ENCODE results near the gene PTCHD4.
"Not testable (repeated sequence)": the region's sequence is repeated elsewhere in the genome, so short reads cannot be mapped to it uniquely, and the experiment has no call there.

PTCHD4 gene

DNA sequence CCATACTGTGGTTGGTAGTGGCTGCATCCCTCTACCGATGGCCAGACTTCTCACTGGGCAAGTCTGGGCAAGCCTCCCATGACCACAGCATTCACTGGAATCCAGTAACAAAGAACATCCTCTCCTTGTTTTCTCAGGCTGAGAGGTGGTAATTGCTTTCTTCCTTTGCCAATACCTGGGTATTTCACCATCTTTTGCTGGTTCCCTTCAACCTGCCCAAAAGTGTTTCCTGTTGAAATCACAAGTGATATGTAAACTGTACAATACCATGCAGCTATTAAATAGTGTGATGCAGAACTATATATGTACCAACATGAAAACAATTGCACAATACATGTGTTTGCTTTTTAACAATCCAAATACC is at the start of gene PTCHD4:
PTCHD4 (minus strand) TSS at position 55 of the 364 bp plus-strand sequence. CDS start 42,240 bp downstream, outside the sequence.
- FAIRE-seq, result no peak
- no peak for DNase-seq (ENCODE audit: insufficient read length, low spot score)

DNA sequence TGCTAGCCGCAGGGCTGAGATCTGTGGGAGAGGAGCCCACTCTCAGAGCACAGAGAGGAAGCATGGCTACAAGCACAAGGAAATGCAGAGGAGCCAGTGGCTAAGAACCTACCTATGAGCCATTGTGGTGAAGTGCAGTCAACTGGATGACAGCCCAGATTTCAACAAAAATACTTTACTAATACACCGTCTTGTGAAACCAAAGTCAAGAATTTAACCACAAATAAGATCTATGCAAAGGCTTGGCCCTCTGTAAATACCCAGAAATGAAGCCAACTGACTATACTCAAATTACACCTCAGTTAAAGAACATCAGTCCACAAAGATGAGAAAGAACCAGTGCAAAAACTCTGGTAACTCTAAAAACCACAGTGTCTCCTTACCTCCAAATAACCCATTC is 40.1 kb upstream of the PTCHD4 start:
- DNase-seq (ENCODE audit: insufficient read length, low spot score) (no peak), FAIRE-seq (no peak)

DNA sequence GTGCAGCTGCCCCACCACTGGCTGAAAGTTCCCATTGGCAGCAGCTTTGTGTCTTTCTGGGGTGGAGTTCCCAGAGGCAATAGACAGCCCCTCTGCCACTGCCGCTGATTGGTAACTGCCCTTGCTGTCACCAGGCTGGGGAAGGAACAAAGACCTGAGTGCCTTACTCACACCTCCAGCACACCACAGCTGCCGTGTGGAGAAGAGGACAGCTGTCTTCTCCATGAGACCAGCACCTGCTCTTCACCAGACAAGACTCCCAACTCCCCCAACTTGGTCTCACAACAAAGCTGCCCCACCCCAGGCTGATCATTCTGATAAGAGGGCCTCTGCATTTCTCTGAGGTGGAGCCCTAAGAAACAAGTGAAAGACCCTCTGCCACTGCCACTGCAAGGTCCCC is 39.7 kb upstream of the PTCHD4 start:
- DNase-seq (ENCODE audit: insufficient read length, low spot score) (no peak), FAIRE-seq (no peak)

DNA sequence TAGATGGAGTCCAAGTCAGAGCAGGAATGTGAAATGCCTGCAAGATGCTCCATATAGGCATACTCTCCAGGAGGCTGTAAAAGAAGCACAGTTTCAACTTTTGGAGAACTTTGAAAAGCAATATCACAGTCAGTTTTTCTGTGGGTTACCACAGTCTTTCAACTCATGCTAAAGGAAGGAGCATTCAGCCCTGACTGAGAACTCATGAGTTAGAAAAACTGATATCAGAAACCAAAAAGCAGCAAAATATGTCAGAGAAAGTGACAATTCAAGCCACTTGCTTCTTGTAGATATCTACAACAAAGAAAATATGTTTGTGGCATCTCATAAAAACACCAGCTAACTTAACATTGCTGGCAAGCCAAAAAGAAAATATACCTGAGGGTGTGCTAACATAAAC is 36.1 kb upstream of the PTCHD4 start:
- FAIRE-seq (no peak), DNase-seq (ENCODE audit: insufficient read length, low spot score) (no peak)

DNA sequence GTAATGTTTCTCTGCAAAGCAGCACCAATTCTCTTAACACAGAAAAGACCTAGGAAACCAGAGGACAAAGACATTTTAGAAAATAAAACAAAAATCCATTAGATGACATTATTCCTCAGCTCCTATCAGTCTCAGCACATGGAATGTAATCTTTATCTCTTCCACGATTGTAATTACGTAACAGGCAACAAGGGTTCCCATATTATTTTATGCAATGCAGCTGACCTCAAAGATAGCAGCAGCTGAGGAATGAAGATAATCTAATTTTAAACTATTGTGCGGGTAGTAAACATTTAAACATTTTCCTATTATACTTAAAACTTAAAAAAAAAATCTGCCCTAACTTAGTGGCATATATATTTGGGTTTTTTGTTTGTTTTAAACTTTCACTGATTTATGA is 33.0 kb upstream of the PTCHD4 start:
- DNase-seq (ENCODE audit: insufficient read length, low spot score) (no peak), FAIRE-seq (no peak)

DNA sequence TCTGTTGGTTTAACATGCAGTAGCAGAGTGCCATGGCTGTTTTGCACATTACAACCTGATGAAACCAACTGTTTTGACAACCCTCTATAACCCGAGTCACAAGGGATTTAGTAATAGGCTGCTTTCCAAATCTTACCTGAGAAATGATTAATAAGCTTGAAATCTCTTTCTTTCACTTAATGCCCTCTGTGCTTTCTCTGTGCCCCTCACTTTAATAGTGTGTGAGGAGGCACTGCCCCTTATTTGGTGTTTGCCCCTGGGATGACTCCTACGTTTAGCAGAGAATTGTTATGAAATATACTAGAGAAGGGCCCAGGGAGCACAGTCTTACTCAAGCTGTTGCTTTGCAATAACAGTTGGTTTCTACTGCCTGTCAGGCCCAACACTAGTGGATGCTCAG is 31.0 kb upstream of the PTCHD4 start:
- no peak for FAIRE-seq
- DNase-seq (ENCODE audit: insufficient read length, low spot score), result no peak

DNA sequence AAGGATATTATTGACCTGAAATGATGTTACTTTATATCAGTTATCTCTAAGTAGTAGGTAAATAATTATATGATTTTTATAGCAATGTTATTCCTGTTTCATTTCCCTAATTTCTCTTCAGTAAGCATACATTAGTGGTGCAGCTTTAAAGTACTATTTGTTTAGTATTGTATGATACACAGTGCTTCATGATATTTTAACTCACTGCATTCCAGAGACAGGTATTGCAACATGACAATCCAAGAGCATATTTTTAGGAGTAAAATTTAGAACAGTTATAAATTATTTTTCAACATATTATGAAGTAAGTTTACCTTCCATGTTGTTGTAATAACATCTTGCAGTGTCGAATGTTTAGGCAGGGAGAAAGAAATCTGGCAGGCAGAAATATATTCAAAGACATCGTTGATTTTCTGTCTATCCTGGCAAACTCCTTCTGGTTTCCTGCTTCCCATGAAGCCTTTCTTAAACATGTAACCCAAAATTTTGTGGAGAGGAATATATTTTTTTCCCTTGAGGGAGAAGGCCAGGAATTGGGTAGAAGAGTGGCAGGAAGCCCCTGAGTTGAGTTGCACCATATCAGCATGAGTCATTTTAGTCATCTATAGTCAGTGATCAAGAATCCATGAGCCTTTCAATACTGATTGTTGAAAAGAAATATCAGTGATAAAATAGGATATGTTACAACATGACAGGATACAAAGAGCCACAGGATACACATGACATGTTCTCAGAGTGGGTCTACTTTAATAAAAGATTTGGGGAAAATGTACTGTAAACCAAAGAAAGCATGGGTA is 29.0 kb upstream of the PTCHD4 start:
- DNase-seq (ENCODE audit: insufficient read length, low spot score), result no peak
- no peak for FAIRE-seq

DNA sequence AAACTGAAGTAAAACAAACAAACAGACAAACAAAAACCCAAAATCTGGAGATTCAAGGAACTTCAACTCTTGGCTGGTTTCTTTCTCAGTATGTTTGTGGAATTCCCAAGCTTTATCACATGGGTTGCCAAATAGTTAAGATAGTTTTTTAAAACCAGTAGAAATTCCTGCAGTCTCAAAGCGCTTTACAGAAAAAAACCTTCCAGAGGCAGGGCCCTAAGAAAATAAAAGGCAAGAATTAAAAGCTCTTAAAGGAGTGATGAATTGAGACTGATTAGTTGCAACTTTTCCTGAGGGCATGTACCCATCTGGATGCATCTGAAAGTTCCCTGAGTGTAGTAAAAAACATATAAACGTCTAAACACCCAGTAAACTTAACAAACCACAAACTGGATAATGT is 25.9 kb upstream of the PTCHD4 start:
- FAIRE-seq, result no peak
- DNase-seq (ENCODE audit: insufficient read length, low spot score), result no peak

DNA sequence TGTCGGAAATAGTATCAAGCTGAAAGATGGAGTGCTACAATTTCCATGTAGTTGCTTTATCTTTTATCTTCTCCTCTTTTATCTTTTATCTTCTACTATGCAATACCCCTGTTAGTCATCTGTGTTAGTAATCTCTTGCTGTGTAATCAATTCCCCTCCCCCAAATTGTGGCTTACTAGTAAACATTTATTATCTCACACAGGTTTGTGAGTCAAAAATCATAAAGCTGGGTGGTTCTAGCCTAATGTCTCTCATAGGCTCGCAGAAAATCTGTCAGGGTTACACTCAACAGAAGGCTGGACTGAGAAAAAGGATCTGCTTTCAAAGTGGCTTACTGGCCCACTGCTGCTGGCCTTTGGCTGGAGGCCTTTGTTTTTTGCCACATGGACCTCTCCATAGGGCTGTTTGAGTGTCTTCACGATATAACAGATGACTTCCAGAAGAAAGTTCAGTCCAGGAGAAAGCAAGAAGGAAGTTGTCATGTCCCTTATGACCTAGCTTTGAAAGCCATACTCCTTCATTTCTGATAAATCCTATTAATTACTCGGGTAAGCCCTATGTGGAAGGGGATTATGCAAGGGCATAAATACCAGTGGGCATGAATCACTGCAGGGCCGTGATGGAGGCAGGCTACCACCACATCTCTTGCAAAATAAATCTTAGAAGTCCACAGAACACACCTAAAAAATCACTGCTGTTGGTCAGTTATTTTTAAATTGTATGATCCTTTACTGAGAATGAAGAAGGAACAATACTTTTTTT is 24.5 kb upstream of the PTCHD4 start:
- FAIRE-seq, result no peak
- no peak for DNase-seq (ENCODE audit: insufficient read length, low spot score)

DNA sequence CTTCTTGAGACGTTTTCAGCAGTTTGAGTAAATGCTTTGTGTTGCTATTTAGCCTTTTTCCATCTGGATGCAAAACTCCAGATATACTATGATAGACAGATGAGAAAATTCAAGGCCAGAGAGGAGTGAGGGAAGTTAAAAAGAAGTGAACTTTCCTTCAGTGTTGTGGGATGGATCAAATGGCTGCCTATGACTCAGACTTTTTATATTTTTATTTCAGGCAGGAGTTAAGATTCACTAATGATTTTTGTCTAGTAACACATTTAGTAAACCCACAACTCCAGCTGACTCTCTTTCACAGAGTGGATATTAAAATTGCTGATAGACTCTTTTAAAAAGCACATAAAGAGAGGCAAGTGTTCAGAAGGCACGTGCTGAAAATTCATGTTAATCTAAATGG is 23.2 kb upstream of the PTCHD4 start:
- FAIRE-seq (no peak), DNase-seq (ENCODE audit: insufficient read length, low spot score) (no peak)

DNA sequence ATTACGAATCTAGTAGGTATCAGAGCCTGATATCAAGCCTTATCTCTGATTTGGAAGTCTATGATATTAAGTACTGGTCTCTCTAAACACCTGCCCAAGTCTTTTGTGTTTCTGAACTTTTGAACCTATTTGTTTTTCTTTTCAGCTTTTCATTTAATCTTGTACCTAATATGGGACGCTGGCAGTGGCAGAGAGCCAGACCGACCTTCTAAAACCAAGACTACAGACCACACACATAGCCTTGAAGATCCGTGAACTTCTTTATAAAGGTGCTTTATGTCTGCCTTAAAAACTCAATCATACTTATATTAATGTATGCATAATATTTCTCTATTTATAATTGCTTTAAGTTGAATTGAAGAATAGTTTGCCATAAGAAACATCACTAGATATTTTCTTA is 12.6 kb upstream of the PTCHD4 start:
- no peak for FAIRE-seq

DNA sequence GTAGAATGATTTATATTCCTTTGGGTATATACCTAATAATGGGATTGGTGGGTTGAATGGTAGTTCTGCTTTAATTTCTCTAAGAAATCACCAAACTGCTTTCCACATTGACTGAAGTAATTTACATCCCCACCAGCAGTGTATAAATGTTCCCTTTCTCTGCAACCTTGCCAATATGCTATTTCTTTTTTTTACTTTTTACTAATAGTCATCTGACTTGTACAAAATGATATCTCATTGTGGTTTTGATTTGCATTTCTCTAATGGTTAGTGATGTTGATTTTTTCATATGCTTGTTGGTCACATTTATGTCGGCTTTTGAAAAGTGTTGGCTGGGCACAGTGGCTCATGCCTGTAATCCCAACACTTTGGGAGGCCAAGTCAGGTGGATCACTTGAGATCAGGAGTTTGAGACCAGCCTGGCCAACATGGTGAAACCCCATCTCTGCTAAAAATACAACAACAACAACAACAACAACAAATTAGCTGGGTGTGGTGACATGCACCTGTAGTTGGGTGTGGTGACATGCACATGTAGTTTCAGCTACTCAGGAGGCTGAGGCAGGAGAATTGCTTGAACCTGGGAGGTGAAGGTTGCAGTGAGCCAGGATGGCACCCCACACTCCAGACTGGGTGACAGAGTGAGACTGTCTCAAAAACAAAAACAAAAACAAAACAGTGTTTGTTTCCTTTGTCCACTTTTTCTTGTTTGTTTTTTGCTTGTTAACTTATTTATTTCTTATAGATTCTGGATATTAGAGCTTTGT is 11.2 kb upstream of the PTCHD4 start:
- not testable (repeated sequence) for DNase-seq (ENCODE audit: insufficient read length, low spot score)

More for the DNA sequence above, 12.6 kb upstream of the PTCHD4 start:
- no peak for DNase-seq (ENCODE audit: insufficient read length, low spot score)

DNA sequence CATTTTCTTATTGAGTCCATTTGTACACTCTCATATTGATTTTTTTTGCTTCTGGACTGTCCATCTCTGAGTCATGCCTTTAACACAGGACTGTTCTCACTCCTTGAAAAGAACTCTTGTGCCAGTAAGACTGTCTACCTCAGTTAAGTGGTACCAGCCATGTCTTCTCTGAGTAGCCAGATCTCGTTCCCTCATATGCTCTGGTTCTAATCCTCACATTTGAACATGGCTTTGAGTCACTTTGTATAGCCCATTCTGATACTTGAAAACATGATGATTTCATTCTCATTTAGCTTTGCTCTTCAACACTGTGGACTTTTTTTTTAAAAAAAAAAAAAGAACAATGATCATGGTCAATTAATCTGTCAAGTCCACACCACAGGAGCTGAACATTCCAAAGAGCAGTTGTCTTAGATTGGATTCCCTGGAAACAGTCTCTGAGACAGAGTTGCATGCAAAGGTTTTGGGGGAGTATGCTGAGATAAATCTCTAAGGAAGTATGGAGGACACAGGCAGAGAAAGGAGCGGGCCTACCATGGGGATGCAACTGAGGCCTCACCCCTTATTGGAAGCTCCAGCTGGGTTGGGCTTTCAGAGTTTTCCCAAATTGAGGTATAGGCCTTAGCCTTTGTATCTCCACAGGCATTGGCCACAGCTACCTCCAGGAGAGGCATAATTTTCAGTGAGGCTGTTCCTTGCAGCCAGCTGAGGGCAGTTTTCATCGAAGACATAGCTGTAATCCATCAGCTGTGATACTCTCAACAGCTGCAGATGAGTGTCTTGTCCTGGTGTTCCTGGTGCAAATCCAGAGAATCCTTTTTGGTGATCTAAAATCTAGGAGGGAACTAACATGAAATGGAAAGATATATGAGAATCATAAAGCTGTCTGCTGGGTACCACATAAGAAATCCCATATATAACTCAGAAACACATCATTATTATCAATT is 6.0 kb upstream of the PTCHD4 start:
- no peak for DNase-seq (ENCODE audit: insufficient read length, low spot score)
- no peak for FAIRE-seq

More for the DNA sequence above, 11.2 kb upstream of the PTCHD4 start:
- not testable (repeated sequence) for FAIRE-seq

DNA sequence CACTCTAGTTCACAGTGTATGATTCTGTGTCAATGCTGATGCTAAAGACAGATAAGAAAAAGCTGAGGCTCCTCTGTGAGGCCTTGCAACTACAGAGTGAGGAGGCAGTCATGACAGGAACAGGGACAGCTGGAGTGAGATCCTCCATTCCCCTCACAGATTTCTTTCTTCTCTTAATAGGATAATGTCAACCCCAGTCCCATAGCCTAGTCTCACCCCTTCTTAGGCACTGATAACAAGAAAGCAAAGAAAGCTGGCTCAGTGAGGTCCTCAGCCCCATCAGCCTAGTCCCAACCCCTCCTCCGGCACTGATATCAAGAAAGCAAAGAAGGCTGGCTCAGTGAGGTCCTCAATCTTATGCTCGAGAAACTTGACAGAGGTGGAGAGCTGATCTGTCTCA is 2.1 kb upstream of the PTCHD4 start:
- DNase-seq (ENCODE audit: insufficient read length, low spot score) (no peak), FAIRE-seq (no peak)

DNA sequence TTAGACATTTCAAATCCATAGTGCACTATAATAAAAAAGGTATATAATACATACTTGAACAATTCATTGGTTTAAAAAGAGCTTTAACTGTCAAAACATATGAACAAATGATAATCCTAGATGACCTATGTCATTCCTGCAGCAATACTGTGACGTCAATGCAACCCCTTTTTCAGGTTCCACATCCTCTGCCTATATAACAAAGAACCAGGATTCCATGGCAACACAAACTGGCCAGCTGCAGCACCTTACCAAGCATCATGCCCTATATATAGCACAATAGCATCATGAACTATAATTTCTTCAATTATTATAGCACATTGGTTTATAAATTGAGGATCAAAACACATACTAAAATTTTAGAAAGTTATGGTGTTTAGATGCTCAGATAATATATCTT is 578 bp upstream of the PTCHD4 start:
- DNase-seq (ENCODE audit: insufficient read length, low spot score) (no peak), FAIRE-seq (no peak)

DNA sequence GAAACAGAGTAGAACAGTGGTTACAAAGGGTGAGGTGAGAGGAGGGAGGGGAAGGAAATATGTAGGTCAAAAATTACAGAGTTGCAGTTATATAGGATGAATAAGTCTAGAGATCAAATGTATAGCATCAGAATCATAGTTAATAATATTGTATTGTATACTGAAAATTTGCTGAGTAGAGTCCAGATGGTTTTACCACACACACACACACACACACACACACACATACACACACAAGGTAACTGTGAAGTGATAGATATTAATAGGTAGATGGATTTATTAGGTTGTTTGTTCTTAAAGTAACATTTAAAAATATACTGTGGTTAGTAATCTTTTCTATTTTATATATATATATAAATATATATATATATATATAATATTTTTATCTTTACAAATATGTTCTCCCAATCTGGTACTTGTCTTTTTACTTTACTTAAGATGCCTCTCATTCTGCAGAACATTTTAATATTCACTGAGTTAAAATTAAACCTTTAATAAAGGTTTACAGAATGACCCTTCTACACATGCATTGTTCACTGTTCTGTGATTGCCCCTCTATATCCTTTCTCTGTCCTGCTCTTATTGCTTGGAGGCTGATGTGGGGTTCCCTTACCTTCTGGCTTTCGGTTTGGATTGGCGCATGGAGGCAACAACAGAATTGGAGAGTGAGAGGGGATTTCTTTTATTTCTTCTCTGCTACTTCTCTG is 408 bp downstream of the PTCHD4 start:
- no peak for FAIRE-seq

DNA sequence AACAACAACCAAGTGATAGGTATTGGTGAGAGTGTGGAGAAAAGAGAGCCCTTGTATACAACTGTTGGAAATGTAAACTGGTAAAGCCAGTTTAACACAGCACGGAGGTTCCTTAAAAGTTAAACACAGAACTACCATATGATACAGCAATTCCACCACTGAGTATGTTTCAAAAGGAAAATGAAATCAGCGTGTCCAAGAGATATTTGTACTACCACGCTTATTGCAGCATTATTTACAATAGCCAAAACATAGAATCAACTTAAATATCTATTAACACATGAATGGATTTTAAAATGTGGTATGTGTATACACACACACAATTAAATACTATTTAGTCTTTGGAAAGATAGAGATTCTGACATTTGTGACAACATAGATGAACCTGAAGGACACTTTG is 1.1 kb downstream of the PTCHD4 start:
- DNase-seq (ENCODE audit: insufficient read length, low spot score), result no peak
- no peak for FAIRE-seq

More for the DNA sequence above, 408 bp downstream of the PTCHD4 start:
- no peak for DNase-seq (ENCODE audit: insufficient read length, low spot score)

DNA sequence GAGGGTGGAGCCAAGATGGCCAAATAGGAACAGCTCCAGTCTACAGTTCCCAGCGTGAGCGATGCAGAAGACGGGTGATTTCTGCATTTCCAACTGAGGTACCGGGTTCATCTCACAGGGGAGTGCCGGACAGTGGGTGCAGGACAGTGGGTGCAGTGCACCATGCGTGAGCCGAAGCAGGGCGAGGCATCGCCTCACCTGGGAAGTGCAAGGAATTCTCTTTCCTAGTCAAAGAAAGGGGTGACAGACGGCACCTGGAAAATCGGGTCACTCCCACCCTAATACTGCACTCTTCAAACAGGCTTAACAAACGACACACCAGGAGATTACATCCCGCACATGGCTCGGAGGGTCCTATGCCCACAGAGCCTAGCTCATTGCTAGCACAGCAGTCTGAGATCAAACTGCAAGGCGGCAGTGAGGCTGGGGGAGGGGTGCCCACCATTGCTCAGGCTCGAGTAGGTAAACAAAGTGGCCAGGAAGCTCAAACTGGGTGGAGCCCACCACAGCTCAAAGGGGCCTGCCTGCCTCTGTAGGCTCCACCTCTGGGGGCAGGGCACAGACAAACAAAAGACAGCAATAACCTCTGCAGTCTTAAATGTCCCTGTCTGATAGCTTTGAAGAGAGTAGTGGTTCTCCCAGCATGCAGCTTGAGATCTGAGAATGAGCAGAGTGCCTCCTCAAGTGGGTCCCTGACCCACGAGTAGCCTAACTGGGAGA is 8.4 kb downstream of the PTCHD4 start:
- DNase-seq (ENCODE audit: insufficient read length, low spot score); FAIRE-seq: not testable (repeated sequence)

DNA sequence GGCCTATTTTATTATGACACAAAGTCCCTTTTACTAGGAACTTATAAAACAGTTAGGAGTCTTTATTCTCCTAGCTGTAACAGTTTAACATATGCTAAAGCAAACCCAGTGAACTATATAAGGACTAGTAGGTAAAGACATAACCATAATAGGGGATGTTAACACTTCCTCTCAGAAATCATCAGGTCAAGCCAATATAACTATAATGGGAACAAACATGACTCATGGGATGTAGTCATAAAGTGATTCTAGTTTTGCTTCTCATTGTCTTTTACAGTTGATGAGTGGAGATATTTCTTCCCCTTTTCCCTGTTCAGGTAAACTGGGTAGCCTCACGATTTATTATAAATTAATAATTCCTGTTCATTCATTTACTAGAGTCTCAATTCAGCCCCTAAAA is 9.7 kb downstream of the PTCHD4 start:
- no peak for FAIRE-seq
- DNase-seq (ENCODE audit: insufficient read length, low spot score), result no peak

All from GM19239 (cell line).